B cell (primary cell): ENCODE results near the gene NDRG2. TPM values are rescaled to one million over a fixed set of nuclear protein-coding genes. Genes with fewer than 3 reads are reported as not detected.

Experiments used
- ATAC-seq: fragments of 200-7000 bp; cut with Tn5 transposase; one replicate; pipeline ENCODE4 v1.10.0; 2021; ENCODE audit warnings: low read depth, mild to moderate bottlenecking, moderate number of reproducible peaks, moderate library complexity
- CTCF ChIA-PET: fragments of 350-600 bp; sonication (Branson Sonifier 250); formaldehyde crosslinking; loops from one replicate; lab custom pipeline; 2021; ENCODE audit warnings: antibody characterized with exemption, inconsistent platforms; lab: Charles Lee
- POLR2A ChIA-PET: fragments of 350-600 bp; sonication (Branson Sonifier 250); formaldehyde crosslinking; loops from one replicate; lab custom pipeline; 2021; ENCODE audit warnings: antibody characterized with exemption; lab: Charles Lee
- DNase-seq: peaks from one replicate; pipeline ENCODE4 v3.0.0; 2013
- H2AFZ ChIP-seq: 2 replicates; pipeline ENCODE4 v1.6.1; 2012; ENCODE audit warnings: mild to moderate bottlenecking, low read depth, low read length; ENCODE audit not compliant: insufficient read depth, poor library complexity, severe bottlenecking
- H3K27ac ChIP-seq, 2 donors: 1 replicate in 1 of 2; 2 replicates in 1 of 2; pipeline ENCODE4 v1.5.1; 2012 to 2013; ENCODE audit warnings: low read length in 2 of 2, mild to moderate bottlenecking in 2 of 2, moderate library complexity in 1 of 2
- H3K27me3 ChIP-seq, 4 experiments: fragments of 200-600 bp in 1 of 4; sonication (generic) in 1 of 4; replicated peaks in 1 of 4; 1 replicate in 2 of 4; 2 replicates in 2 of 4; pipeline versions ENCODE4 v1.6.1 to v1.7.0; 2013 to 2016; ENCODE audit warnings: low read length in 3 of 4, mild to moderate bottlenecking in 2 of 4, mixed read lengths in 1 of 4, moderate library complexity in 1 of 4; ENCODE audit not compliant: insufficient read depth in 4 of 4, control insufficient read depth in 3 of 4; ENCODE audit errors: control extremely low read depth in 1 of 4
- H3K36me3 ChIP-seq, 2 experiments: replicated peaks in 1 of 2; 1 replicate in 1 of 2; 2 replicates in 1 of 2; pipeline versions ENCODE4 v1.6.1 to v1.7.1; 2013; ENCODE audit warnings: low read length in 1 of 2; ENCODE audit not compliant: insufficient read depth in 2 of 2, control insufficient read depth in 1 of 2; ENCODE audit errors: control extremely low read depth in 1 of 2, extremely low read depth in 1 of 2
- H3K4me1 ChIP-seq, 2 donors: fragments of 200-600 bp in 1 of 2; sonication (generic) in 1 of 2; 1 replicate in 1 of 2; 2 replicates in 1 of 2; pipeline versions ENCODE4 v1.5.1 to v1.6.1; 2013 to 2017; ENCODE audit warnings: low read length in 2 of 2; ENCODE audit not compliant: control insufficient read depth in 2 of 2, insufficient read depth in 2 of 2
- H3K4me2 ChIP-seq: replicated peaks from 2 replicates; pipeline ENCODE3; 2012; ENCODE audit warnings: mild to moderate bottlenecking, low read depth, low read length; ENCODE audit not compliant: poor library complexity, severe bottlenecking
- H3K4me3 ChIP-seq, 5 experiments: fragments of 200-600 bp in 1 of 5; sonication (generic) in 1 of 5; 1 replicate in 3 of 5; 2 replicates in 2 of 5; pipeline versions ENCODE4 v1.5.1 to v1.7.0; 2011 to 2016; ENCODE audit warnings: low read length in 4 of 5, mild to moderate bottlenecking in 4 of 5, low read depth in 2 of 5, control low read depth in 1 of 5, moderate library complexity in 1 of 5; ENCODE audit not compliant: insufficient read depth in 1 of 5; ENCODE audit errors: control extremely low read depth in 1 of 5, extremely low read depth in 1 of 5
- H3K79me2 ChIP-seq: fragments of 200-600 bp; sonication (generic); one replicate; pipeline ENCODE4 v1.6.0; 2016; ENCODE audit warnings: low read length; ENCODE audit not compliant: control insufficient read depth, insufficient read depth
- H3K9ac ChIP-seq: fragments of 200-600 bp; sonication (generic); 2 replicates; pipeline ENCODE4 v1.6.1; 2017; ENCODE audit warnings: mild to moderate bottlenecking, low read length, moderate library complexity
- H3K9me3 ChIP-seq, 3 donors: one replicate each; pipeline versions ENCODE4 v1.6.1 to v1.7.1; 2013; ENCODE audit warnings: low read length in 2 of 3; ENCODE audit not compliant: control insufficient read depth in 2 of 3, insufficient read depth in 1 of 3; ENCODE audit errors: control extremely low read depth in 1 of 3
- H4K20me1 ChIP-seq: 2 replicates; pipeline ENCODE4 v1.6.0; 2012; ENCODE audit warnings: mild to moderate bottlenecking, low read length; ENCODE audit not compliant: insufficient read depth, control insufficient read depth, poor library complexity, severe bottlenecking
- H3K27ac Mint-ChIP-seq: one replicate; pipeline ENCODE4 v1.8.0; 2021; ENCODE audit warnings: mixed read lengths
- H3K27me3 Mint-ChIP-seq: one replicate; pipeline ENCODE4 v1.8.0; 2021; ENCODE audit warnings: mixed read lengths
- H3K4me1 Mint-ChIP-seq: one replicate; pipeline ENCODE4 v1.8.0; 2021; ENCODE audit warnings: mixed read lengths
- H3K4me3 Mint-ChIP-seq: one replicate; pipeline ENCODE4 v1.8.0; 2021; ENCODE audit warnings: mixed read lengths
- H3K9me3 Mint-ChIP-seq: one replicate; pipeline ENCODE4 v1.8.0; 2022; ENCODE audit warnings: mixed read lengths; ENCODE audit not compliant: insufficient read depth
- EZH2 ChIP-seq: IDR thresholded peaks from 2 replicates; pipeline ENCODE4 v1.6.1; 2012; ENCODE audit warnings: borderline replicate concordance, low read depth, mild to moderate bottlenecking, moderate library complexity, low read length; ENCODE audit not compliant: insufficient read depth, poor library complexity, severe bottlenecking
- WGBS: methylation state at CpG from one replicate; pipeline ENCODE4 v1.1.5; 2013; ENCODE audit warnings: missing lambda C conversion rate; ENCODE audit not compliant: insufficient coverage; 5-methylcytosine and 5-hydroxymethylcytosine counted together
- intact Hi-C: fragments of 100-400 bp; cut with micrococcal nuclease; formaldehyde crosslinking; loops from one replicate; pipeline ENCODE4 v1.10.0; 2022
- polyA plus RNA-seq: library from polyadenylated mRNA; depleted of rRNA; stranded (reverse); fragments of >200 nt; gene quantifications from 2 replicates; pipeline ENCODE4 v1.2.3, GENCODE V29; 2012
- total RNA-seq, 2 donors: library from RNA; stranded (reverse); fragments of 120-200 nt in 1 of 2; gene quantifications; 1 replicate in 1 of 2; 2 replicates in 1 of 2; pipeline versions ENCODE4 v1.2.3 to v1.2.4, GENCODE V29; 2013 to 2022
- TF ChIP-seq, protein P1 (sequence below): fragments of 200-600 bp; IDR thresholded peaks from one replicate; pipeline ENCODE4 v1.8.0; 2022; ENCODE audit warnings: antibody characterized with exemption, mild to moderate bottlenecking

NDRG2 gene
- total and polyA plus RNA-seq, 2 donors (not counting 1 experiment from before 2014, with no cell fraction given) = 9.5 to 11.8 TPM

DNA sequence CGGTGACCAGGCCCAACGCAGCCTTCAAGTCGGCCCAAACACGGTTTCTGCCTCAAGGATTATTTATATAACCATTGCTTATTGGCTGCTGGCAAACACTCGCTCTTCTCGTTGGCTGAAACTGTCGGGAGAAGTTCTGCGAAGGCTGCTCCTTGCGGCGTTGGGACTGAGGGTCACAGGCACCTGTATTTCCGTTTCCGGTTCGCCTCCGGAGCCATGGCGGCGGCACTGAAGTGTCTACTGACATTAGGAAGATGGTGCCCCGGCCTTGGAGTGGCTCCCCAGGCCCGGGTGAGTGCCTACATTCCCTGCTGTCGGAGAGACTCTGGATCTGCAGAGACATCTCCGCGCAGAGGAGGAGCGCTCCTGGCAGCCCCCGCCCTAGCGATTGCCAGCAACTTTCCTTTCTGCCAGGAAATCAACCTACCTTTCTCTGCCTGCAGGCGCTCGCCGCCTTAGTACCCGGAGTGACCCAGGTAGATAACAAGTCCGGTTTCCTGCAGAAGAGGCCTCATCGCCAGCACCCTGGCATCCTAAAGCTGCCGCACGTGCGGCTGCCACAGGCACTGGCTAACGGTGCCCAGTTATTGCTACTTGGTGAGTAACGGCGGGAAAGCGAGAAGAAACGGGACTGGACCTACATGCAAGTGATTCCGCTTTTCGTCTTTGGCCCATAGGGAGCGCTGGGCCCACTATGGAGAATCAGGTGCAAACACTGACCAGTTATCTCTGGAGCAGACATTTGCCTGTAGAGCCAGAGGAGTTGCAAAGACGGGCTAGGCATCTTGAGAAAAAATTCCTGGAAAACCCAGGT is 34.9 kb downstream of the NDRG2 start, which contains the start of gene METTL17:
Gene METTL17 (plus strand): TSS at position 194 of the 814 bp plus-strand sequence. CDS start 23 bp downstream, at position 217.
- H3K4me2 ChIP-seq = peak within 1 kb of the TSS; percentile 96
- intact Hi-C loops = loop anchor here (1.0 kb wide), 1 partner anchor 19 kb away; no protein-coding TSS in a partner anchor
- peaks cover 5% of the 10 kb centered on the region for H3K79me2 ChIP-seq
- Mint-ChIP-seq H3K4me1 (peaks cover 21% of the 10 kb centered on the region), H3K27me3 (no peaks in the 10 kb centered on the region), H3K27ac (peak within 1 kb of the TSS; percentile 92), H3K9me3 (no peaks in the 10 kb centered on the region), H3K4me3 (peak within 1 kb of the TSS; percentile 91)
- ChIA-PET POLR2A (interaction anchor here (1.0 to 1.3 kb wide), 2 partner anchors 81 to 111 kb away, joined by 5 read pairs; partner anchors contain the start of gene TMEM253), CTCF (interaction anchor here (1.4 to 2.0 kb wide), 2 partner anchors 19 to 25 kb away, joined by 4 to 7 read pairs; no protein-coding TSS in a partner anchor)
- H3K9ac ChIP-seq = peak within 1 kb of the TSS; percentile 86
- peak; percentile 94 for ATAC-seq
- H3K36me3 ChIP-seq = peaks cover 2 to 34% of the 10 kb centered on the region in 2 experiments
- DNase-seq = peak; percentile 90
- H2AFZ ChIP-seq = peak within 1 kb of the TSS; percentile 95
- peaks cover 7% of the 10 kb centered on the region for H4K20me1 ChIP-seq
- WGBS = under 1% methylated on average over 41 of the region's 42 CpGs
- no peaks in the 10 kb centered on the region for H3K27me3 ChIP-seq
- peak within 1 kb of the TSS; percentile 52 to 64 for H3K27ac ChIP-seq
- no peaks in the 10 kb centered on the region for H3K9me3 ChIP-seq
- H3K4me1 ChIP-seq = peaks cover 13 to 20% of the 10 kb centered on the region in 2 donors
- H3K4me3 ChIP-seq = peak within 1 kb of the TSS; percentile 83 to 93 (median 88)
- TF ChIP-seq EZH2 = no peak
- TF ChIP-seq, protein P1, sequence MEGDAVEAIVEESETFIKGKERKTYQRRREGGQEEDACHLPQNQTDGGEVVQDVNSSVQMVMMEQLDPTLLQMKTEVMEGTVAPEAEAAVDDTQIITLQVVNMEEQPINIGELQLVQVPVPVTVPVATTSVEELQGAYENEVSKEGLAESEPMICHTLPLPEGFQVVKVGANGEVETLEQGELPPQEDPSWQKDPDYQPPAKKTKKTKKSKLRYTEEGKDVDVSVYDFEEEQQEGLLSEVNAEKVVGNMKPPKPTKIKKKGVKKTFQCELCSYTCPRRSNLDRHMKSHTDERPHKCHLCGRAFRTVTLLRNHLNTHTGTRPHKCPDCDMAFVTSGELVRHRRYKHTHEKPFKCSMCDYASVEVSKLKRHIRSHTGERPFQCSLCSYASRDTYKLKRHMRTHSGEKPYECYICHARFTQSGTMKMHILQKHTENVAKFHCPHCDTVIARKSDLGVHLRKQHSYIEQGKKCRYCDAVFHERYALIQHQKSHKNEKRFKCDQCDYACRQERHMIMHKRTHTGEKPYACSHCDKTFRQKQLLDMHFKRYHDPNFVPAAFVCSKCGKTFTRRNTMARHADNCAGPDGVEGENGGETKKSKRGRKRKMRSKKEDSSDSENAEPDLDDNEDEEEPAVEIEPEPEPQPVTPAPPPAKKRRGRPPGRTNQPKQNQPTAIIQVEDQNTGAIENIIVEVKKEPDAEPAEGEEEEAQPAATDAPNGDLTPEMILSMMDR = peak; percentile 28
